ENCODE results near the gene ADAR. TPM values are rescaled to one million over a fixed set of nuclear protein-coding genes. Genes with fewer than 3 reads are reported as not detected.

ADAR gene
- total RNA-seq, 4 donors from 2014 or later, result 81.5 to 140 (median 110) TPM

- no peak overlapping the region for H3K4me3 ChIP-seq
- intact Hi-C loops (cut with DNase I; ENCODE audit: low total_unique reads), result no loop called here
- no peak overlapping the region for H3K27ac ChIP-seq
- 67 to 94% methylated on average over 1 of the region's 1 CpG for WGBS, 2 donors (ENCODE audit: low coverage in 1 of 2)
- no peaks in the 10 kb centered on the region for H3K36me3 ChIP-seq
- TF ChIP-seq POLR2AphosphoS5 (IDR thresholded peaks at IDR 0.05), result no peak
- no peak for TF ChIP-seq EP300 (IDR thresholded peaks at IDR 0.05; ENCODE audit: low read depth)
- TF ChIP-seq CTCF (IDR thresholded peaks at IDR 0.05), result no peak
- no peak for TF ChIP-seq POLR2A (IDR thresholded peaks at IDR 0.05)
- no peak for DNase-seq
- in situ Hi-C loops (cut with MboI; ENCODE audit: low pct_ligation_motif_present in 1 of 4, low pct_unique_long_range_greater_than_20kb in 1 of 4, low sequenced_read_pairs in 3 of 4), result no loop called here
- H3K9me3 ChIP-seq, result no peaks in the 10 kb centered on the region
- H3K27me3 ChIP-seq, result peaks cover 10% of the 10 kb centered on the region
- H3K4me1 ChIP-seq, result peaks cover 9 to 18% (median 11%) of the 10 kb centered on the region in 4 donors
These were observed 21.2 kb upstream of the ADAR start for GRCh38 chr1:154629061-154629674.

GRCh38 chr1:154628121-154628405 is 20.1 kb upstream of the ADAR start:
- no peak for DNase-seq
- peak overlapping the region; percentile 70 to 92 (median 82) for H3K4me3 ChIP-seq
- in situ Hi-C loops (cut with MboI; ENCODE audit: low pct_ligation_motif_present in 1 of 4, low pct_unique_long_range_greater_than_20kb in 1 of 4, low sequenced_read_pairs in 3 of 4), result no loop called here
- peaks cover 5% of the 10 kb centered on the region for H3K27me3 ChIP-seq
- WGBS, 2 donors (ENCODE audit: low coverage in 1 of 2), result 4 to 11% methylated on average over 5 of the region's 5 CpGs
- no peaks in the 10 kb centered on the region for H3K9me3 ChIP-seq
- H3K4me1 ChIP-seq, result peaks cover 9 to 18% (median 11%) of the 10 kb centered on the region in 4 donors
- intact Hi-C loops (cut with DNase I; ENCODE audit: low total_unique reads), result no loop called here
- TF ChIP-seq EP300 (IDR thresholded peaks at IDR 0.05; ENCODE audit: low read depth) (no peak), POLR2A (IDR thresholded peaks at IDR 0.05) (no peak), POLR2AphosphoS5 (IDR thresholded peaks at IDR 0.05) (no peak), CTCF (IDR thresholded peaks at IDR 0.05) (no peak)
- H3K36me3 ChIP-seq, result no peaks in the 10 kb centered on the region
- peak overlapping the region; percentile 87 to 94 (median 90) for H3K27ac ChIP-seq

- intact Hi-C loops (cut with DNase I; ENCODE audit: low total_unique reads) (no loop called here), in situ Hi-C loops (cut with MboI; ENCODE audit: low pct_ligation_motif_present in 1 of 4, low pct_unique_long_range_greater_than_20kb in 1 of 4, low sequenced_read_pairs in 3 of 4) (no loop called here)
- peaks cover 5% of the 10 kb centered on the region for H3K27me3 ChIP-seq
- peaks cover 9 to 18% (median 11%) of the 10 kb centered on the region in 4 donors for H3K4me1 ChIP-seq
- H3K4me3 ChIP-seq, result peak overlapping the region; percentile 70 to 92 (median 82)
- TF ChIP-seq EP300 (IDR thresholded peaks at IDR 0.05; ENCODE audit: low read depth) (no peak), POLR2A (IDR thresholded peaks at IDR 0.05) (peak; percentile 26), CTCF (IDR thresholded peaks at IDR 0.05) (no peak), POLR2AphosphoS5 (IDR thresholded peaks at IDR 0.05) (peak; percentile 50 to 67 (median 53))
- no peaks in the 10 kb centered on the region for H3K9me3 ChIP-seq
- WGBS, 2 donors (ENCODE audit: low coverage in 1 of 2), result 0 to 1% methylated on average over 3 to 56 of the region's 70 CpGs
- H3K36me3 ChIP-seq, result no peaks in the 10 kb centered on the region
- DNase-seq, result peak; percentile 94
- peak overlapping the region; percentile 87 to 94 (median 90) for H3K27ac ChIP-seq
These were observed 19.5 kb upstream of the ADAR start for GRCh38 chr1:154627257-154628120.

GRCh38 chr1:154626456-154627256 is 18.7 kb upstream of the ADAR start:
- in situ Hi-C loops (cut with MboI; ENCODE audit: low pct_ligation_motif_present in 1 of 4, low pct_unique_long_range_greater_than_20kb in 1 of 4, low sequenced_read_pairs in 3 of 4), result no loop called here
- no peaks in the 10 kb centered on the region for H3K9me3 ChIP-seq
- peak overlapping the region; percentile 87 to 94 (median 90) for H3K27ac ChIP-seq
- intact Hi-C loops (cut with DNase I; ENCODE audit: low total_unique reads), result no loop called here
- TF ChIP-seq CTCF (IDR thresholded peaks at IDR 0.05) (no peak), POLR2A (IDR thresholded peaks at IDR 0.05) (no peak), POLR2AphosphoS5 (IDR thresholded peaks at IDR 0.05) (no peak), EP300 (IDR thresholded peaks at IDR 0.05; ENCODE audit: low read depth) (no peak)
- peaks cover 4% of the 10 kb centered on the region for H3K27me3 ChIP-seq
- no peak for DNase-seq
- H3K4me1 ChIP-seq, result peaks cover 9 to 18% (median 11%) of the 10 kb centered on the region in 4 donors
- WGBS, 2 donors (ENCODE audit: low coverage in 1 of 2), result 19 to 25% methylated on average over 7 to 10 of the region's 10 CpGs
- peak overlapping the region; percentile 70 to 92 (median 82) for H3K4me3 ChIP-seq
- no peaks in the 10 kb centered on the region for H3K36me3 ChIP-seq
